Posterior vena cava (tissue), 2 donors: ENCODE data around the gene TVP23C. TPM values are rescaled to one million over a fixed set of nuclear protein-coding genes. Genes with fewer than 3 reads are reported as not detected.

Experiments
- DNase-seq: peaks from one replicate; pipeline ENCODE4 v3.0.0-alpha.2; 2020; ENCODE audit warnings: low spot score
- intact Hi-C, 2 donors: fragments of 100-400 bp; cut with DNase I; formaldehyde crosslinking; loops; one replicate each; pipeline versions ENCODE4 v1.14.1 to v1.14.2; 2022 to 2023
- total RNA-seq, 2 donors: library from RNA; stranded (reverse); fragmentation: NEBNext Ultra II Directional; extraction: Animal tissue kit (Norgen Biotek cat#: 25700); gene quantifications; one replicate each; pipeline ENCODE4 v1.2.1, GENCODE V29; 2021
- donor health status: DM: yes; HTN: yes; CAD: no.
- donor health status: DM: yes; HTN: yes; CAD: no.

Gene TVP23C
- total RNA-seq, 2 donors from 2014 or later, result 8.9 to 14.0 TPM

GRCh38 chr17:15502369-15503112, 60.7 kb downstream of the TVP23C start:
- peak; percentile 98 for DNase-seq
- intact Hi-C loops, result loop anchor here (2.0 to 10.0 kb wide), 2 partner anchors 88 to 242 kb away; no protein-coding TSS in a partner anchor

- intact Hi-C loops, result loop anchor here (2.0 to 10.0 kb wide), 2 partner anchors 87 to 241 kb away; no protein-coding TSS in a partner anchor
- DNase-seq, result no peak
Measured at GRCh38 chr17:15501793-15502192, 61.5 kb downstream of the TVP23C start.

GRCh38 chr17:15501282-15501681, 62.0 kb downstream of the TVP23C start:
- no peak for DNase-seq
- intact Hi-C loops, result loop anchor here in 1 of 2 donors (10.0 kb wide), 1 partner anchor 86 kb away; no protein-coding TSS in a partner anchor

GRCh38 chr17:15498107-15498506, 65.2 kb downstream of the TVP23C start:
- intact Hi-C loops, result no loop called here
- DNase-seq, result no peak

GRCh38 chr17:15496735-15497670, 66.3 kb downstream of the TVP23C start:
- intact Hi-C loops, result no loop called here
- DNase-seq, result no peak

GRCh38 chr17:15494821-15495220, 68.5 kb downstream of the TVP23C start:
- no peak for DNase-seq
- intact Hi-C loops, result no loop called here

- DNase-seq, result no peak
- intact Hi-C loops, result no loop called here
Measured at GRCh38 chr17:15493693-15494035, 69.6 kb downstream of the TVP23C start.

- intact Hi-C loops, result no loop called here
- no peak for DNase-seq
Measured at GRCh38 chr17:15492791-15493692, 70.2 kb downstream of the TVP23C start.

GRCh38 chr17:15492186-15492585, 71.1 kb downstream of the TVP23C start:
- DNase-seq, result no peak
- intact Hi-C loops, result no loop called here

GRCh38 chr17:15490634-15491261, 72.5 kb downstream of the TVP23C start:
- intact Hi-C loops, result no loop called here
- peak; percentile 92 for DNase-seq

- DNase-seq, result no peak
- intact Hi-C loops, result no loop called here
Measured at GRCh38 chr17:15488557-15488956, 74.7 kb downstream of the TVP23C start.

- DNase-seq, result no peak
- intact Hi-C loops, result no loop called here
Measured at GRCh38 chr17:15485045-15485444, 78.2 kb downstream of the TVP23C start.

GRCh38 chr17:15483431-15483830, 79.9 kb downstream of the TVP23C start:
- DNase-seq, result no peak
- intact Hi-C loops, result no loop called here

GRCh38 chr17:15482476-15482875, 80.8 kb downstream of the TVP23C start:
- DNase-seq, result no peak
- intact Hi-C loops, result no loop called here

GRCh38 chr17:15481481-15481880, 81.8 kb downstream of the TVP23C start:
- intact Hi-C loops, result no loop called here
- DNase-seq, result no peak

GRCh38 chr17:15480204-15480603, 83.1 kb downstream of the TVP23C start:
- DNase-seq, result no peak
- intact Hi-C loops, result no loop called here

GRCh38 chr17:15479703-15480102, 83.6 kb downstream of the TVP23C start:
- intact Hi-C loops, result no loop called here
- DNase-seq, result no peak

- intact Hi-C loops, result no loop called here
- DNase-seq, result no peak
Measured at GRCh38 chr17:15478845-15479244, 84.4 kb downstream of the TVP23C start.
